Naive thymus-derived CD4-positive, alpha-beta T cell (primary cell): Measurements from ENCODE around the gene DSCAM. TPM values are rescaled to one million over a fixed set of nuclear protein-coding genes. Genes with fewer than 3 reads are reported as not detected.

ENCODE experiments used
- ATAC-seq: fragments of 150-1000 bp; cut with Tn5 transposase; 2 replicates; pipeline ENCODE4 v1.10.0; 2021; ENCODE audit warnings: mild to moderate bottlenecking, moderate library complexity
- CTCF ChIA-PET: fragments of 350-600 bp; sonication (Branson Sonifier 250); formaldehyde crosslinking; loops from one replicate; lab custom pipeline; 2021; ENCODE audit warnings: antibody characterized with exemption; lab: Charles Lee
- POLR2A ChIA-PET: fragments of 350-600 bp; sonication (Branson Sonifier 250); formaldehyde crosslinking; loops from one replicate; lab custom pipeline; 2021; ENCODE audit warnings: antibody characterized with exemption, inconsistent platforms; lab: Charles Lee
- DNase-seq, 9 donors: peaks; one replicate each; pipeline versions ENCODE4 v3.0.0 to v3.0.0-alpha.2; 2020 to 2022; ENCODE audit warnings: mixed read lengths in 1 of 9
- H3K27ac ChIP-seq: one replicate; pipeline ENCODE4 v1.7.0; 2013; ENCODE audit warnings: mild to moderate bottlenecking, low read depth, low read length, moderate library complexity
- H3K27me3 ChIP-seq, 2 donors: one replicate each; pipeline ENCODE4 v1.7.0; 2013; ENCODE audit warnings: low read length in 2 of 2, mild to moderate bottlenecking in 2 of 2, moderate library complexity in 2 of 2; ENCODE audit not compliant: control insufficient read depth in 2 of 2, insufficient read depth in 2 of 2
- H3K36me3 ChIP-seq, 3 experiments: 1 replicate in 2 of 3; 2 replicates in 1 of 3; pipeline ENCODE4 v1.7.0; 2013; ENCODE audit warnings: low read length in 3 of 3, mild to moderate bottlenecking in 3 of 3, moderate library complexity in 1 of 3; ENCODE audit not compliant: insufficient read depth in 3 of 3, control insufficient read depth in 2 of 3
- H3K4me1 ChIP-seq, 2 donors: one replicate each; pipeline ENCODE4 v1.7.0; 2013; ENCODE audit warnings: low read length in 2 of 2, mild to moderate bottlenecking in 2 of 2, moderate library complexity in 1 of 2; ENCODE audit not compliant: control insufficient read depth in 2 of 2, insufficient read depth in 2 of 2
- H3K4me3 ChIP-seq: 2 replicates; pipeline ENCODE4 v1.7.0; 2013; ENCODE audit warnings: mild to moderate bottlenecking, low read length
- H3K9me3 ChIP-seq, 3 experiments: 1 replicate in 2 of 3; 2 replicates in 1 of 3; pipeline ENCODE4 v1.7.0; 2013; ENCODE audit warnings: low read length in 3 of 3; ENCODE audit not compliant: control insufficient read depth in 2 of 3
- H3K27ac Mint-ChIP-seq, 9 donors: one replicate each; pipeline ENCODE4 v1.8.0; 2020 to 2022; ENCODE audit warnings: mixed read lengths in 9 of 9, mild to moderate bottlenecking in 8 of 9, moderate library complexity in 5 of 9, inconsistent platforms in 2 of 9
- H3K27me3 Mint-ChIP-seq, 5 donors: one replicate each; pipeline ENCODE4 v1.8.0; 2021 to 2022; ENCODE audit warnings: mixed read lengths in 5 of 5, mild to moderate bottlenecking in 1 of 5
- H3K36me3 Mint-ChIP-seq, 5 donors: one replicate each; pipeline ENCODE4 v1.8.0; 2020 to 2022; ENCODE audit warnings: mixed read lengths in 5 of 5, mild to moderate bottlenecking in 3 of 5, inconsistent platforms in 1 of 5
- H3K4me1 Mint-ChIP-seq, 7 donors: one replicate each; pipeline ENCODE4 v1.8.0; 2020 to 2022; ENCODE audit warnings: mixed read lengths in 7 of 7, mild to moderate bottlenecking in 3 of 7, inconsistent platforms in 1 of 7
- H3K4me3 Mint-ChIP-seq, 10 donors: one replicate each; pipeline ENCODE4 v1.8.0; 2020 to 2022; ENCODE audit warnings: mild to moderate bottlenecking in 10 of 10, mixed read lengths in 10 of 10, moderate library complexity in 6 of 10, inconsistent platforms in 2 of 10
- H3K9me3 Mint-ChIP-seq, 11 donors: one replicate each; pipeline ENCODE4 v1.8.0; 2020 to 2022; ENCODE audit warnings: mixed read lengths in 11 of 11, mild to moderate bottlenecking in 4 of 11, inconsistent platforms in 1 of 11, moderate library complexity in 1 of 11
- intact Hi-C, 2 donors: fragments of 100-400 bp; cut with micrococcal nuclease; formaldehyde crosslinking; loops; one replicate each; pipeline ENCODE4 v1.15.1; 2023
- polyA plus RNA-seq, 2 donors: library from polyadenylated mRNA; unstranded; fragments of 300-500 nt; fragmentation: Illumina TruSeq; gene quantifications; one replicate each; pipeline ENCODE4 v1.2.3, GENCODE V29; 2021
- total RNA-seq, 6 experiments: library from RNA in 5 of 6; stranded (reverse) in 5 of 6; gene quantifications; 1 replicate in 5 of 6; 2 replicates in 1 of 6; pipeline ENCODE4 v1.2.3 and lab custom pipeline; 2021 to 2026

DSCAM gene
- total and polyA plus RNA-seq, 7 experiments from 2014 or later, result not detected

DNA sequence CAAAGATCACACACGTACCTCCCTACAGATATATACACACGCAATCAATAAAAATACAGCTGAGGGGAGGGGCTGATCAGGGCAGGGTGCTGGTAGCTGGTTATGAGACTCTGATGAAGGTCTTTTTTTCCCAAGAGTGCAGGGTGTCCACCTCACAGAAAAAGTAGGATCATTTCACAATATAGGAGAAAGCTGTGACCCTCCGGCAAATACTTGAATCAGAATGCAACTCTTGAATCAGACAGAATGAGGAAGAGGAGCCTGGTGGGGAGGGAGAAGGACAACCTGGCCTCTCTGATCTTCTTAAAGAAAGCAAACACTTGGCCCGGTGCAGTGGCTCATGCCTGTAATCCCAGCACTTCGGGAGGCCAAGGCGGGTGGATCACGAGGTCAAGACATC, 710.4 kb downstream of the DSCAM start:
- Mint-ChIP-seq H3K27ac (no peak overlapping the region), H3K27me3 (peaks cover 0 to 21% (median 5%) of the 10 kb centered on the region in 5 donors), H3K4me3 (no peak overlapping the region), H3K9me3 (peaks cover 0 to 5% (median 0%) of the 10 kb centered on the region in 11 donors), H3K36me3 (no peaks in the 10 kb centered on the region), H3K4me1 (no peaks in the 10 kb centered on the region)
- no peak overlapping the region for H3K27ac ChIP-seq
- no peak overlapping the region for H3K4me3 ChIP-seq
- ChIA-PET CTCF (no interaction called here), POLR2A (no interaction called here)
- intact Hi-C loops, result no loop called here
- no peaks in the 10 kb centered on the region for H3K27me3 ChIP-seq
- no peaks in the 10 kb centered on the region for H3K36me3 ChIP-seq
- H3K9me3 ChIP-seq, result no peaks in the 10 kb centered on the region
- no peak for DNase-seq
- no peaks in the 10 kb centered on the region for H3K4me1 ChIP-seq
- ATAC-seq, result no peak

DNA sequence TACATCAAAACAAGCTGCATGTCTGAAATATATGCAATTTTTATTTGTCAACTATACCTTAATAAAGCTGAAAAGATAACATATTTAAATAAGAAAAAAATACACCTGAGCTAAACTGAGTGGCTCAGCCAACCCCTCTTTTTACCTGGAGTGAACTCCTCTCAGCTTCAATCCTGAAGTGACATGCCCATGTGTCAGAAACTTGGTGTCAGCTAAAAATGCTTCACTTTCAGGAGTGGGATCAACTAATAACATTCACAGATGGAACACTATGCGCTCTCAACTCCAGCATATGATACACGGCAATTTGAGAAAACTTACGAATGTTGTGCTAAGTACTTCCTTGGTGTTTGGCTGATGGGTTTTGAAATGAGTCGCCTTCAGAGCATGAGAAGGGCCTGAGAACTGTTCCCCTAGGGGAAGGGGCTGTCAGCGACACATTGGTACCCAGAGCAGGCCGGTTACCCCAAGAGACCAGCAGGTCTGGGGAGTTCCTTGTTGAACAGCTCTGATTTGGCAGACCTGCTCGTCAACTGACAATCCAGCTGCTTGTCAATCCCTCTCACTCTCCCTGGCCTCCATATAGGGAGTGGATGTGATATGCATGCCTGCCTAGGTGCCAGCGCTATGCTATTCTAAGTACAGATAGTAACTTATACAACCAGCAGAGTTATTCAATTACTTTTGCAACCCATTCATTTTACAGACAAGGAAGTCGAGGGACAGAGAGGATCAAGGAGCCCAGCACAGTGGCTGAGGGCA, 712.0 kb downstream of the DSCAM start:
- Mint-ChIP-seq H3K9me3 (peaks cover 0 to 5% (median 0%) of the 10 kb centered on the region in 11 donors), H3K36me3 (no peaks in the 10 kb centered on the region), H3K4me1 (no peaks in the 10 kb centered on the region), H3K27me3 (peaks cover 0 to 25% (median 5%) of the 10 kb centered on the region in 5 donors), H3K27ac (no peak overlapping the region), H3K4me3 (no peak overlapping the region)
- Histone ChIP-seq H3K27ac (no peak overlapping the region), H3K9me3 (no peaks in the 10 kb centered on the region), H3K4me3 (no peak overlapping the region), H3K27me3 (no peaks in the 10 kb centered on the region), H3K36me3 (no peaks in the 10 kb centered on the region), H3K4me1 (no peaks in the 10 kb centered on the region)
- intact Hi-C loops, result no loop called here
- ChIA-PET POLR2A (no interaction called here), CTCF (no interaction called here)
- ATAC-seq (no peak), DNase-seq (no peak)

DNA sequence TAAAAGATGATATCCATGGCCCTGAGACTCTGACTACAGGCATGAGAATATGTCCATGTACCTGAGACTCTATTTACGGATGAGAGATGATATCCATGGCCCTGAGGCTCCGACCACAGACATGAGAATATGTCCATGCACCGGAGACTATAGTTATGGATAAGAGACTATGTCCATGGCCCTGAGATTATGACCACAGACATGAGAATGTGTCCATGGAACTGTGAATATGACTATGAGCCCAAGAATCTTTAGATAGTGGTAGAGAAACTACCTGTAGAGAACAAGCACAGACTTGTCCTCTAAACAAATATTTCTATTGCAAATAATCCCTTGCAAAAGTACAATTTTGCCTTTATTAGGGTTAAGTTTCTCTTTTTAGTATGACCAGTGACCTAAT, 716.5 kb downstream of the DSCAM start:
- Mint-ChIP-seq H3K4me3 (no peak overlapping the region), H3K27me3 (peaks cover 0 to 28% (median 5%) of the 10 kb centered on the region in 5 donors), H3K27ac (no peak overlapping the region), H3K36me3 (no peaks in the 10 kb centered on the region), H3K9me3 (peaks cover 0 to 13% (median 5%) of the 10 kb centered on the region in 11 donors), H3K4me1 (no peaks in the 10 kb centered on the region)
- Histone ChIP-seq H3K4me3 (no peak overlapping the region), H3K27me3 (no peaks in the 10 kb centered on the region), H3K9me3 (no peaks in the 10 kb centered on the region), H3K27ac (no peak overlapping the region), H3K4me1 (no peaks in the 10 kb centered on the region), H3K36me3 (no peaks in the 10 kb centered on the region)
- intact Hi-C loops, result no loop called here
- DNase-seq (no peak), ATAC-seq (no peak)
- POLR2A ChIA-PET, result no interaction called here
- CTCF ChIA-PET, result no interaction called here

DNA sequence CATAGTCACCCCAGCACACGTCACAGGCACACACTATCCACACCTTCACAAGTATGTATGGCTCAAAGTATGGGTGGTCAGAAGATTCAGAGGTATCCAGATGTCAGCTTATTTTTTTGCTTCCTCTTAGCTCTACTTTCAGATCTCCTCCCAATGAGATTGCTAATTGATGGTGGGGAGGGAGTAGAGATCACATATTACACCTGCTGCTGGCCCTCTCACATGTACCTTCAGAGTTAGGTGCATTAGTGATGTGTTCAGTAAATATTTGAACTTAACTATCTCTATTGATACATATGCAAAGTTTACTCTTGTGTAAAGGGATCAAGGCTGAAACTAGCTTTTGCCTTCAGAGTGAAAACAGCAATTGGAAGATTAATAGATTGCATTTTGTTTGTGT, 717.1 kb downstream of the DSCAM start:
- no peak overlapping the region for H3K27ac ChIP-seq
- H3K27me3 ChIP-seq, result no peaks in the 10 kb centered on the region
- ATAC-seq (no peak), DNase-seq (no peak)
- intact Hi-C loops, result no loop called here
- Mint-ChIP-seq H3K27me3 (peaks cover 0 to 27% (median 5%) of the 10 kb centered on the region in 5 donors), H3K36me3 (no peaks in the 10 kb centered on the region), H3K9me3 (peaks cover 0 to 13% (median 5%) of the 10 kb centered on the region in 11 donors), H3K4me1 (no peaks in the 10 kb centered on the region), H3K4me3 (no peak overlapping the region), H3K27ac (no peak overlapping the region)
- H3K4me1 ChIP-seq, result no peaks in the 10 kb centered on the region
- no peaks in the 10 kb centered on the region for H3K9me3 ChIP-seq
- H3K4me3 ChIP-seq, result no peak overlapping the region
- H3K36me3 ChIP-seq, result no peaks in the 10 kb centered on the region
- ChIA-PET POLR2A (no interaction called here), CTCF (interaction anchor here (0.5 kb wide), 1 partner anchor 608 kb away, joined by 3 read pairs; no protein-coding TSS in a partner anchor)

DNA sequence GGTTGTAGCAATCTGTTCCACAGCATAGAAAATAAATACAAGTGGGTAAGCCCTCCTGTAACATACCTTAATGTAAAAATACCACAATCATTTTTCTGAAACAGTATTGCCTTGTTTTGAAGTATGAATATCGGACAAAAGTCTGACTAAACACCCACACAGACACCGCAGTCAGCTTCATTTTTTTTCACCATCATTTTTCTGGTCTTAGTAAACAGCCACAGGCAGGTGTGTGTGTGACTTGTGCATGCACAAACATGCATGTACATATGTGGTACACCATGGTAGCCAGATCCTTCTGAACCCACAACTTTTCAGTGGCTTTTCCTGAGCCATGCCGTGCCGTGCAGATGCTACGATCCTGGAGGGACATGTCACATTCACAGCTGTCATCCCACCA, 718.1 kb downstream of the DSCAM start:
- Mint-ChIP-seq H3K9me3 (peaks cover 0 to 12% (median 6%) of the 10 kb centered on the region in 11 donors), H3K27me3 (peaks cover 0 to 29% (median 5%) of the 10 kb centered on the region in 5 donors), H3K36me3 (no peaks in the 10 kb centered on the region), H3K4me3 (no peak overlapping the region), H3K4me1 (no peaks in the 10 kb centered on the region), H3K27ac (no peak overlapping the region)
- Histone ChIP-seq H3K27me3 (no peaks in the 10 kb centered on the region), H3K27ac (no peak overlapping the region), H3K9me3 (no peaks in the 10 kb centered on the region), H3K4me1 (no peaks in the 10 kb centered on the region), H3K36me3 (no peaks in the 10 kb centered on the region), H3K4me3 (no peak overlapping the region)
- no peak for DNase-seq
- ChIA-PET POLR2A (no interaction called here), CTCF (no interaction called here)
- intact Hi-C loops, result no loop called here
- ATAC-seq, result no peak

DNA sequence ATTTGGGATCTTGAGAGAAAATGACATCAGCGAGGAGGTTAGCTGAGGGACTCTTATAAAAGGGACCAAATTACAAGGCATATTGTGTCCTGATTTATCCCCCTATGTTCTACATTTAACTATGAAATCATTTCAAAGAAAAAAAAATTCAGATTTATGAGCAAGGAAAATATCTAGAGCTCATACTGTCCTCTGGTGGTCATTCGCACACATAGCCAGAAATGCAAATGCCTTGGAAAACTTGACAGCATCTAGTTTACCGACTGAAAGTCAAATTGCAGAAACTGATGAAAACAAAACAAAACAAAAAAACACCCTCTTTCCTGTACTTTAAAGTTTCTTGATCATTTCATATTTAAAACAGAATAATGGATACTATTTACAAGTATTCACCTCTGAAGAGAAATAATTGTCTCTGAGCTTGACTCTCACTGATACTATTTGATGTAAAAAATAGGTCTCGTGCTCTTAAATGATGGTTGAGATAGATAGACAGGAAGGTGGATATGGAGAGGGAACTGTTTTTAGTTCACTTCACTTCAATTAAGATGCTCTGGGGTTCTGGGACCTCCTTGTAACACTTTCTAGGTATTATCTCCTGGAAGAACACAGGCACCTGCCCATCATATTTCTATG, 725.9 kb downstream of the DSCAM start:
- POLR2A ChIA-PET, result no interaction called here
- intact Hi-C loops, result no loop called here
- Mint-ChIP-seq H3K36me3 (no peaks in the 10 kb centered on the region), H3K4me1 (no peaks in the 10 kb centered on the region), H3K27me3 (peaks cover 0 to 16% (median 11%) of the 10 kb centered on the region in 5 donors), H3K9me3 (peaks cover 0 to 9% (median 4%) of the 10 kb centered on the region in 11 donors), H3K4me3 (no peak overlapping the region), H3K27ac (no peak overlapping the region)
- H3K9me3 ChIP-seq, result no peaks in the 10 kb centered on the region
- H3K27ac ChIP-seq, result no peak overlapping the region
- H3K36me3 ChIP-seq, result no peaks in the 10 kb centered on the region
- no peak overlapping the region for H3K4me3 ChIP-seq
- CTCF ChIA-PET, result no interaction called here
- H3K4me1 ChIP-seq, result no peaks in the 10 kb centered on the region
- no peaks in the 10 kb centered on the region for H3K27me3 ChIP-seq
- DNase-seq, result no peak
- ATAC-seq, result no peak
